GM21786 (cell line): ENCODE results near the gene RAB12.

ENCODE experiments used
- ATAC-seq: cut with Tn5 transposase; IDR thresholded peaks from one replicate; pipeline ENCODE4 v1.9.1; 2021; ENCODE audit not compliant: unreplicated experiment

RAB12 gene

GRCh38 chr18:8675057-8675456, 65.8 kb downstream of the RAB12 start:
- ATAC-seq = no peak

- no peak for ATAC-seq
Observed at GRCh38 chr18:8681196-8681595, 72.0 kb downstream of the RAB12 start.

GRCh38 chr18:8684577-8684976, 75.3 kb downstream of the RAB12 start:
- no peak for ATAC-seq

- ATAC-seq = no peak
Observed at GRCh38 chr18:8685141-8685913, 76.1 kb downstream of the RAB12 start.

GRCh38 chr18:8685914-8686216, 76.6 kb downstream of the RAB12 start:
- ATAC-seq = no peak

- no peak for ATAC-seq
Observed at GRCh38 chr18:8686611-8687010, 77.4 kb downstream of the RAB12 start.

- ATAC-seq = no peak
Observed at GRCh38 chr18:8688216-8688800, 79.1 kb downstream of the RAB12 start.

- no peak for ATAC-seq
Observed at GRCh38 chr18:8688816-8689215, 79.6 kb downstream of the RAB12 start.
